Measurements from ENCODE around the gene PRDX6.
"Not testable (repeated sequence)": the region's sequence is repeated elsewhere in the genome, so short reads cannot be mapped to it uniquely, and the experiment has no call there.

Gene PRDX6

GRCh38 chr1:173477286-173478093 is at the start of gene PRDX6:
Gene PRDX6, plus strand, starts transcription at chr1:173477335. Its CDS starts 63 bp downstream, at chr1:173477398.
- DNase-seq = peak; percentile 63 to 80

GRCh38 chr1:173429471-173430402 is 47.4 kb upstream of the PRDX6 start:
- no peak for DNase-seq

- DNase-seq = no peak
Observed at GRCh38 chr1:173430677-173431303, 46.3 kb upstream of the PRDX6 start.

GRCh38 chr1:173431304-173432045 is 45.7 kb upstream of the PRDX6 start:
- peak; percentile 16 to 66 for DNase-seq

GRCh38 chr1:173432331-173432730 is 44.8 kb upstream of the PRDX6 start:
- no peak for DNase-seq

GRCh38 chr1:173433751-173434326 is 43.3 kb upstream of the PRDX6 start:
- no peak for DNase-seq

GRCh38 chr1:173436841-173437428 is 40.2 kb upstream of the PRDX6 start:
- no peak for DNase-seq

GRCh38 chr1:173438675-173439074 is 38.5 kb upstream of the PRDX6 start:
- no peak for DNase-seq

GRCh38 chr1:173440430-173440829 is 36.7 kb upstream of the PRDX6 start:
- DNase-seq = no peak

- DNase-seq = no peak
Observed at GRCh38 chr1:173444757-173445156, 32.4 kb upstream of the PRDX6 start.

GRCh38 chr1:173445164-173445563 is 32.0 kb upstream of the PRDX6 start:
- DNase-seq = no peak

- no peak for DNase-seq
Observed at GRCh38 chr1:173445656-173446055, 31.5 kb upstream of the PRDX6 start.

- DNase-seq = no peak
Observed at GRCh38 chr1:173447224-173447623, 29.9 kb upstream of the PRDX6 start.

- no peak for DNase-seq
Observed at GRCh38 chr1:173448945-173449344, 28.2 kb upstream of the PRDX6 start.

- no peak for DNase-seq
Observed at GRCh38 chr1:173451981-173452380, 25.2 kb upstream of the PRDX6 start.

- no peak for DNase-seq
Observed at GRCh38 chr1:173453982-173454381, 23.2 kb upstream of the PRDX6 start.

- DNase-seq = no peak
Observed at GRCh38 chr1:173454966-173455524, 22.1 kb upstream of the PRDX6 start.

GRCh38 chr1:173459885-173460284 is 17.2 kb upstream of the PRDX6 start:
- DNase-seq = no peak

GRCh38 chr1:173462666-173463065 is 14.5 kb upstream of the PRDX6 start:
- not testable (repeated sequence) for DNase-seq

- DNase-seq = not testable (repeated sequence)
Observed at GRCh38 chr1:173464185-173464584, 12.9 kb upstream of the PRDX6 start.

GRCh38 chr1:173467426-173467825 is 9.7 kb upstream of the PRDX6 start:
- no peak for DNase-seq
